ENCODE data around the gene HDAC4. TPM values are rescaled to one million over a fixed set of nuclear protein-coding genes. Genes with fewer than 3 reads are reported as not detected.

HDAC4 gene
- total RNA-seq, 4 donors from 2014 or later: 12.9 to 91.6 (median 39.8) TPM

DNA sequence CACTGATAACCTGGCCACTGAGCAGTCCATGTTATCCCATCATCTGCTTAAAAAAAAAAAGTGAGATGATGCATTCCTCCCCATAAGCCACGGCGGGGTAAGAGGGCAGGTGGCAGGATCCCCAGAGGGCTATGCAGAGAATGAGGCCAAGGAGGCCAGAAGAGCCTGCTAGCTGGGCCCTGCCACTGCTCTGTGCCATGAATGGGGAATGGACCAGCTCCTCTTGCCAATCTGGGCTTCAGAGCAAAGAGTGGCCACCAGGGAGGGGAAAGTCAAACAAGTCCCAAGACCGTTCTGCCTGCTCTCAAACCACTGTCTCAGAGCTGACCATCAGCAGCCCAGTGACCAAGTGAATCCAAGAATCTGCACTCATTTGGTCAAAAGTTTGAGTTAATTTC is 350.6 kb downstream of the HDAC4 start:
- H3K9me3 ChIP-seq: no peaks in the 10 kb centered on the region
- H3K4me3 ChIP-seq (replicated peaks in 1 of 3): no peak overlapping the region
- no peak for TF ChIP-seq POLR2A (IDR thresholded peaks at IDR 0.05)
- TF ChIP-seq, protein P1, sequence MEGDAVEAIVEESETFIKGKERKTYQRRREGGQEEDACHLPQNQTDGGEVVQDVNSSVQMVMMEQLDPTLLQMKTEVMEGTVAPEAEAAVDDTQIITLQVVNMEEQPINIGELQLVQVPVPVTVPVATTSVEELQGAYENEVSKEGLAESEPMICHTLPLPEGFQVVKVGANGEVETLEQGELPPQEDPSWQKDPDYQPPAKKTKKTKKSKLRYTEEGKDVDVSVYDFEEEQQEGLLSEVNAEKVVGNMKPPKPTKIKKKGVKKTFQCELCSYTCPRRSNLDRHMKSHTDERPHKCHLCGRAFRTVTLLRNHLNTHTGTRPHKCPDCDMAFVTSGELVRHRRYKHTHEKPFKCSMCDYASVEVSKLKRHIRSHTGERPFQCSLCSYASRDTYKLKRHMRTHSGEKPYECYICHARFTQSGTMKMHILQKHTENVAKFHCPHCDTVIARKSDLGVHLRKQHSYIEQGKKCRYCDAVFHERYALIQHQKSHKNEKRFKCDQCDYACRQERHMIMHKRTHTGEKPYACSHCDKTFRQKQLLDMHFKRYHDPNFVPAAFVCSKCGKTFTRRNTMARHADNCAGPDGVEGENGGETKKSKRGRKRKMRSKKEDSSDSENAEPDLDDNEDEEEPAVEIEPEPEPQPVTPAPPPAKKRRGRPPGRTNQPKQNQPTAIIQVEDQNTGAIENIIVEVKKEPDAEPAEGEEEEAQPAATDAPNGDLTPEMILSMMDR (IDR thresholded peaks at IDR 0.05): no peak
- no peak for DNase-seq
- peaks cover 14 to 27% of the 10 kb centered on the region in 2 donors for H3K36me3 ChIP-seq
- intact Hi-C loops (cut with DNase I): no loop called here
- no peak overlapping the region for H3K27ac ChIP-seq
- WGBS, 2 donors: 96 to 98% methylated on average over 3 of the region's 3 CpGs
- H3K4me1 ChIP-seq: no peaks in the 10 kb centered on the region
- no peaks in the 10 kb centered on the region for H3K27me3 ChIP-seq

DNA sequence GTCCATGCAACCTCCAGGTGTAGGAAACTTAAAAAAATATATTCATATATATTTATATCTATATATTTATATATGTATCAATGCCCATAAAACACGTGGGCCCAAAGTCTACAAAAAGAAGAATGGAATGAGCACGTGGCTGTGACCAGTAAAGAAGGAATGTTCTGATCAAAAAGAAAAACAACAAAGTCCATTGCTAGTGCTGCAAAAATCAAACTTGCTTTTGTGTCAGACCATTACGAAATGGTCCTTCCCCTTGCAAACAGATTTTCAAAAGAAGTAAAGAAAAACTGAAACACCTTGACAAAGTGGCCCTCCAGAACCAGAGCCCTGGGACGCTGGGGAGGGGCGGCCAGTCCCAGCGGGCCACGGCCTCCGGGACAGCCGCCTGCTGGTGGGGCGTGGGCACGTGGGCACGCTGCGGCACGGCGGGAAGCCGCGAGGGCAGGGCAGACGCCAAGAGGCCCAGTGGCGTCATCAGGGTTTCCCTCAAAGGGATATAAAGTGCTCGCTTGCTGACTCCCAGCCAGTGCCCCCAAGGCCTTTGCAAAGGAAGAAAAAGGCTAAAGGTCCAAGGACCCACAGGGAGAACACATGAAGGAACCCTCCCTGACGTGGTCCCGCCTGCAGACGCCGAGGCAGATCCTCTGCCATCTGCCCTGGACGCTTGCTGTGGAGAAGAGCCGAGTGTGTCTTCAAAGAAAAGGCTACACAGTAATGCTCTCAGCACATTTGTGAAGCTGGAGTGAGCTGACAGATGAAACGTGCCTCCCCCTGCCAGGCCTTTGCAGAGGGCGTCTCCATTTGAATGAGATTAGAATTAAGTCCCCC is 351.2 kb downstream of the HDAC4 start:
- Histone ChIP-seq H3K27me3 (no peaks in the 10 kb centered on the region), H3K9me3 (no peaks in the 10 kb centered on the region), H3K27ac (no peak overlapping the region), H3K4me1 (no peaks in the 10 kb centered on the region), H3K4me3 (replicated peaks in 1 of 3) (no peak overlapping the region), H3K36me3 (peaks cover 14 to 27% of the 10 kb centered on the region in 2 donors)
- TF ChIP-seq, protein P1 (IDR thresholded peaks at IDR 0.05): no peak
- no peak for TF ChIP-seq POLR2A (IDR thresholded peaks at IDR 0.05)
- 94 to 95% methylated on average over 28 of the region's 28 CpGs for WGBS, 2 donors
- intact Hi-C loops (cut with DNase I): loop anchor here (10.0 kb wide), 1 partner anchor 945 kb away; no protein-coding TSS in a partner anchor
- no peak for DNase-seq

DNA sequence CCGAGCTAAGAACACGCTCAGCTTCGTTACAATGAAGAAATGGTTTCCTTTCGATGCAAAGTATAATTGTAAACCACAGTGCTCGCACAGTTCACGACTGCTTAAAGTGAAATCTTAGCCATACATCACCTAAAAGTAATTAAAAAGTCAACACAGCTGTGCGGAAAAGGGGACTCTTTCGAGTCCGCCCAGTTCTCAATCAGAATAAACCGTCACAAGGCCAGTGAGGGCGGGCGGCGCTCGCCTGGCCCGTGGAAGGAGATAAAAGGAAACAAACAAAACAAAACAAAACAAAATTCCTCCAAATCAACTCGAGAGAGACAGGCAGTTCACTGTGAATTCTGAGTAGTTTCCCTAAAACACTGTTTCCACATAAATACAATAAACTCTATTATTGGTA is 352.1 kb downstream of the HDAC4 start:
- Histone ChIP-seq H3K27me3 (no peaks in the 10 kb centered on the region), H3K27ac (no peak overlapping the region), H3K4me1 (no peaks in the 10 kb centered on the region), H3K9me3 (no peaks in the 10 kb centered on the region), H3K4me3 (replicated peaks in 1 of 3) (no peak overlapping the region), H3K36me3 (peaks cover 11 to 18% of the 10 kb centered on the region in 2 donors)
- TF ChIP-seq POLR2A (IDR thresholded peaks at IDR 0.05): no peak
- TF ChIP-seq, protein P1 (IDR thresholded peaks at IDR 0.05): no peak
- DNase-seq: no peak
- intact Hi-C loops (cut with DNase I): loop anchor here (10.0 kb wide), 1 partner anchor 946 kb away; no protein-coding TSS in a partner anchor
- 88 to 89% methylated on average over 16 of the region's 16 CpGs for WGBS, 2 donors

DNA sequence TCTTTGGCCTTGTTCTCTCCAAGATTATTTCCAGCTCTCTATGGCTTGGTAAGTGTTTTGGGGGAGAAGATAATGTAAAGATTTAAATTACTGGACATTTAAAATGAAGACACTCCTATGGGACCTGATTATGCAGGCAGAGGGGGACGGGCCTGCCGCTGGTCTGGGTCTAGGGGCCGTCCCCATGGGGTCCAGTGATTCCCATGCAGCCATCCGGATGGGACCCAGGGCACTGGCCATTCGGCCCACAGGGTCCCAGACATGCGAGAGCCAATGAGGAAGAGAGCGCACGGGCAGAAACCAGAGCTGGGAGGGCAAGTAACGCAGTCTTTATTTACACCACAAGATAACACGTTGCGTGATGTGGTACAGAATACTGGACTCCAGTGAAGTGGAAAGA is 353.0 kb downstream of the HDAC4 start:
- 97 to 99% methylated on average over 11 of the region's 11 CpGs for WGBS, 2 donors
- intact Hi-C loops (cut with DNase I): loop anchor here (10.0 kb wide), 1 partner anchor 947 kb away; no protein-coding TSS in a partner anchor
- DNase-seq: no peak
- Histone ChIP-seq H3K36me3 (peaks cover 3 to 11% of the 10 kb centered on the region in 2 donors), H3K4me1 (no peaks in the 10 kb centered on the region), H3K27ac (no peak overlapping the region), H3K27me3 (no peaks in the 10 kb centered on the region), H3K4me3 (replicated peaks in 1 of 3) (no peak overlapping the region), H3K9me3 (no peaks in the 10 kb centered on the region)
- TF ChIP-seq POLR2A (IDR thresholded peaks at IDR 0.05): no peak
- TF ChIP-seq, protein P1 (IDR thresholded peaks at IDR 0.05): no peak

DNA sequence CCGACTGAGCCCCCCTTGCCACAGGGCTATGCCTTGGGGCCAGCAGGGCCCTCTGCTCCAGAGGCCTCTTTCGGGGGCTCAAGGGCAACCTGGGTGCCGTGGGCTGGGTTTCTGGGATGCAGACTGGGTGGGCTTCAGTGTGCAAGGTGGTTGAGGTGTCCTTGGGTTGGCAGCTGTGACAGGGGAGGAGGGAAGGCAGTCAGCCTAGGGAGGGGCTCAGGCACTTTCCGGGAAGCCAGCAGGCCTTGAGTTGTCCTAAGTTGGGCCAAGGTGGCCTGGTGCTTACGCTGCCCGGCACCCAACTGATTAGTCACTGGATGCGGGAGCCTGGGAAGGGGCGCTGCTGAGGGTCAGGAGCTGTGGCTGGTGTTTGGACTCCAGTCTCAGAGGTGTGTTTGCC is 353.4 kb downstream of the HDAC4 start:
- DNase-seq: no peak
- no peak for TF ChIP-seq POLR2A (IDR thresholded peaks at IDR 0.05)
- TF ChIP-seq, protein P1 (IDR thresholded peaks at IDR 0.05): no peak
- H3K36me3 ChIP-seq: peaks cover 0 to 6% of the 10 kb centered on the region in 2 donors
- H3K27me3 ChIP-seq: no peaks in the 10 kb centered on the region
- intact Hi-C loops (cut with DNase I): loop anchor here (10.0 kb wide), 1 partner anchor 947 kb away; no protein-coding TSS in a partner anchor
- H3K4me3 ChIP-seq (replicated peaks in 1 of 3): no peak overlapping the region
- 90 to 91% methylated on average over 7 to 8 of the region's 8 CpGs for WGBS, 2 donors
- no peaks in the 10 kb centered on the region for H3K4me1 ChIP-seq
- no peak overlapping the region for H3K27ac ChIP-seq
- no peaks in the 10 kb centered on the region for H3K9me3 ChIP-seq
